A673 (cell line): Measurements from ENCODE around the gene ALG13.

Source experiments
- EZH2 ChIP-seq: fragments of 200-600 bp; sonication (generic); IDR thresholded peaks from 2 replicates; pipeline ENCODE4 v1.6.1; 2017; ENCODE audit warnings: borderline replicate concordance, low read depth, mild to moderate bottlenecking, mixed read lengths, antibody characterized with exemption, low read length; ENCODE audit not compliant: poor library complexity, severe bottlenecking
- TF ChIP-seq, protein P1 (sequence below): fragments of 300-800, 200-600 bp; sonication (generic); conservative IDR thresholded peaks from 2 replicates; pipeline ENCODE4 v1.5.1; 2017; ENCODE audit warnings: low read depth, mild to moderate bottlenecking, antibody characterized with exemption, low read length, moderate library complexity, mixed read lengths

DNA sequence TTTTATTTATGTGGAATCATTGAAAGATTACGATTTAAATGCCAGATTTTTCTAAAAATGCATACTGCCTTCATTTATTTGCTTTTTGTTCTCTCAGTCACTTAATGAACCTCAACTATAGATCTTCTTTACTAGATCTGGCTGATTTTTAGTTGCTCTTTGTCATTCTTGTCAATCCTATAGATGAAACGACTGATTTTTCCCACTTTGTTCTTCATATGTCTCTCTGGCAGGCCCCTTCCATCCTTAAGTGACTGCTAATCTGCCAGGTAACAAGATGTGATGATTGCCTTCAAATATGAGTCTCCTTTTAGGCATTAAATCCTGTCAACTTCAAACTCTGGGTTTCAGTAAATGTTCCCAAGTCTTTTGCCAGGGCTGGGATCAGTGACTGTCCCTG lies 61.0 kb downstream of the ALG13 start:
- TF ChIP-seq, protein P1, sequence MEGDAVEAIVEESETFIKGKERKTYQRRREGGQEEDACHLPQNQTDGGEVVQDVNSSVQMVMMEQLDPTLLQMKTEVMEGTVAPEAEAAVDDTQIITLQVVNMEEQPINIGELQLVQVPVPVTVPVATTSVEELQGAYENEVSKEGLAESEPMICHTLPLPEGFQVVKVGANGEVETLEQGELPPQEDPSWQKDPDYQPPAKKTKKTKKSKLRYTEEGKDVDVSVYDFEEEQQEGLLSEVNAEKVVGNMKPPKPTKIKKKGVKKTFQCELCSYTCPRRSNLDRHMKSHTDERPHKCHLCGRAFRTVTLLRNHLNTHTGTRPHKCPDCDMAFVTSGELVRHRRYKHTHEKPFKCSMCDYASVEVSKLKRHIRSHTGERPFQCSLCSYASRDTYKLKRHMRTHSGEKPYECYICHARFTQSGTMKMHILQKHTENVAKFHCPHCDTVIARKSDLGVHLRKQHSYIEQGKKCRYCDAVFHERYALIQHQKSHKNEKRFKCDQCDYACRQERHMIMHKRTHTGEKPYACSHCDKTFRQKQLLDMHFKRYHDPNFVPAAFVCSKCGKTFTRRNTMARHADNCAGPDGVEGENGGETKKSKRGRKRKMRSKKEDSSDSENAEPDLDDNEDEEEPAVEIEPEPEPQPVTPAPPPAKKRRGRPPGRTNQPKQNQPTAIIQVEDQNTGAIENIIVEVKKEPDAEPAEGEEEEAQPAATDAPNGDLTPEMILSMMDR: no peak
- no peak for TF ChIP-seq EZH2
